Measurements from ENCODE around the gene TTC21B.

Gene TTC21B

GRCh38 chr2:165952741-165953211, 800 bp downstream of the TTC21B start:
- no peak for TF ChIP-seq YY1 (IDR thresholded peaks at IDR 0.05; ENCODE audit: low read depth)
- no peak for TF ChIP-seq MAX (IDR thresholded peaks at IDR 0.05)
- TF ChIP-seq ZBTB7A (IDR thresholded peaks at IDR 0.05; ENCODE audit: low read depth) = no peak
- no peak for TF ChIP-seq TEAD4 (IDR thresholded peaks at IDR 0.05)
- no peak for TF ChIP-seq CREB1 (IDR thresholded peaks at IDR 0.05; ENCODE audit: low read depth)
- TF ChIP-seq REST (IDR thresholded peaks at IDR 0.05; ENCODE audit: low read depth) = no peak
- TF ChIP-seq RAD21 (IDR thresholded peaks at IDR 0.05; ENCODE audit: low read depth) = no peak
- TF ChIP-seq EP300 (IDR thresholded peaks at IDR 0.05; ENCODE audit: borderline replicate concordance) = no peak
- TF ChIP-seq USF1 (IDR thresholded peaks at IDR 0.05) = no peak
- no peak for TF ChIP-seq TCF12 (IDR thresholded peaks at IDR 0.05; ENCODE audit: low read depth)
- no peak for TF ChIP-seq TAF1 (IDR thresholded peaks at IDR 0.05; ENCODE audit: low read depth)
- no peak for TF ChIP-seq EGR1 (IDR thresholded peaks at IDR 0.05)
- no peak for TF ChIP-seq FOXM1 (IDR thresholded peaks at IDR 0.05; ENCODE audit: borderline replicate concordance, low read depth)
- TF ChIP-seq CEBPB (IDR thresholded peaks at IDR 0.05) = no peak

- no peak for TF ChIP-seq TAF1 (IDR thresholded peaks at IDR 0.05; ENCODE audit: low read depth)
- no peak for TF ChIP-seq TEAD4 (IDR thresholded peaks at IDR 0.05)
- no peak for TF ChIP-seq YY1 (IDR thresholded peaks at IDR 0.05; ENCODE audit: low read depth)
Observed at GRCh38 chr2:165952085-165952484, 1.5 kb downstream of the TTC21B start.

GRCh38 chr2:165950438-165950837, 3.1 kb downstream of the TTC21B start:
- no peak for TF ChIP-seq EGR1 (IDR thresholded peaks at IDR 0.05)
- no peak for TF ChIP-seq ZBTB7A (IDR thresholded peaks at IDR 0.05; ENCODE audit: low read depth)
- no peak for TF ChIP-seq RAD21 (IDR thresholded peaks at IDR 0.05; ENCODE audit: low read depth)
- no peak for TF ChIP-seq MAX (IDR thresholded peaks at IDR 0.05)
- TF ChIP-seq USF1 (IDR thresholded peaks at IDR 0.05) = no peak
- TF ChIP-seq TCF12 (IDR thresholded peaks at IDR 0.05; ENCODE audit: low read depth) = no peak
- TF ChIP-seq CREB1 (IDR thresholded peaks at IDR 0.05; ENCODE audit: low read depth) = no peak

GRCh38 chr2:165941827-165942226, 11.7 kb downstream of the TTC21B start:
- TF ChIP-seq REST (IDR thresholded peaks at IDR 0.05; ENCODE audit: low read depth) = no peak
- TF ChIP-seq CREB1 (IDR thresholded peaks at IDR 0.05; ENCODE audit: low read depth) = no peak
- TF ChIP-seq ZBTB7A (IDR thresholded peaks at IDR 0.05; ENCODE audit: low read depth) = no peak
- no peak for TF ChIP-seq RAD21 (IDR thresholded peaks at IDR 0.05; ENCODE audit: low read depth)
- no peak for TF ChIP-seq CEBPB (IDR thresholded peaks at IDR 0.05)
- no peak for TF ChIP-seq MAX (IDR thresholded peaks at IDR 0.05)
- TF ChIP-seq TAF1 (IDR thresholded peaks at IDR 0.05; ENCODE audit: low read depth) = no peak
- no peak for TF ChIP-seq TCF12 (IDR thresholded peaks at IDR 0.05; ENCODE audit: low read depth)
- TF ChIP-seq USF1 (IDR thresholded peaks at IDR 0.05) = no peak
- no peak for TF ChIP-seq EGR1 (IDR thresholded peaks at IDR 0.05)
- TF ChIP-seq NFIC (IDR thresholded peaks at IDR 0.05) = no peak
- no peak for TF ChIP-seq YY1 (IDR thresholded peaks at IDR 0.05; ENCODE audit: low read depth)
- TF ChIP-seq EP300 (IDR thresholded peaks at IDR 0.05; ENCODE audit: borderline replicate concordance) = no peak
- TF ChIP-seq TEAD4 (IDR thresholded peaks at IDR 0.05) = no peak
- TF ChIP-seq FOXM1 (IDR thresholded peaks at IDR 0.05; ENCODE audit: borderline replicate concordance, low read depth) = no peak

GRCh38 chr2:165938237-165938636, 15.3 kb downstream of the TTC21B start:
- TF ChIP-seq NFIC (IDR thresholded peaks at IDR 0.05) (no peak), TAF1 (IDR thresholded peaks at IDR 0.05; ENCODE audit: low read depth) (no peak), TEAD4 (IDR thresholded peaks at IDR 0.05) (no peak), USF1 (IDR thresholded peaks at IDR 0.05) (no peak), CEBPB (IDR thresholded peaks at IDR 0.05) (no peak), TCF12 (IDR thresholded peaks at IDR 0.05; ENCODE audit: low read depth) (no peak), EP300 (IDR thresholded peaks at IDR 0.05; ENCODE audit: borderline replicate concordance) (no peak), FOXM1 (IDR thresholded peaks at IDR 0.05; ENCODE audit: borderline replicate concordance, low read depth) (no peak), REST (IDR thresholded peaks at IDR 0.05; ENCODE audit: low read depth) (no peak), EGR1 (IDR thresholded peaks at IDR 0.05) (no peak), RAD21 (IDR thresholded peaks at IDR 0.05; ENCODE audit: low read depth) (no peak), YY1 (IDR thresholded peaks at IDR 0.05; ENCODE audit: low read depth) (no peak), CREB1 (IDR thresholded peaks at IDR 0.05; ENCODE audit: low read depth) (no peak), ZBTB7A (IDR thresholded peaks at IDR 0.05; ENCODE audit: low read depth) (no peak), MAX (IDR thresholded peaks at IDR 0.05) (no peak)
